Stimulated activated CD4-positive, alpha-beta T cell treated with anti-CD3 and anti-CD28 coated beads, Interleukin-2, amount 100 ng/mL, for 48 hours (primary cell): ENCODE results near the gene CFAP97D1.
"Not testable (repeated sequence)": the region's sequence is repeated elsewhere in the genome, so short reads cannot be mapped to it uniquely, and the experiment has no call there.

Experiments used
- DNase-seq, 2 donors: peaks; one replicate each; pipeline ENCODE4 v3.0.0-alpha.2; 2020

The CFAP97D1 gene

DNA sequence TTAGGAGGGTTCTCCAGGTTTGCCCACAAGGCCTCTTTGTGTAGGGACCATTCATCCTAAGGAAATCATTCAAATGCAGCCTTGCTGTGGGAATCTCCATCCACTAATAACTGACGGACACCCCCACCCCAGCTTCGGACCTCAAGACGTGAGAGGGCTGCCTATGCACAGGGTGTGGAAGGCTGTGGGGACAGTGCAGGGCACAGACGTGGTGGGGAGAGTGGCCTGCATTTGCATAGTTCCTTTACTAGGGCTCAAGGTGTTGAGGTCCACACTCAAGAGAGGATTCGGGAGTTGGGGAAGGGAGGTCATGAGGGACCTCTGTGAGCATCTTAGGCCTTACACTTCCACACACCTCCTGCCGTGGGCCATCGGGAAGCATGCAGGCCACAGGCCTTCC is 11.3 kb upstream of the CFAP97D1 start:
- DNase-seq = no peak

DNA sequence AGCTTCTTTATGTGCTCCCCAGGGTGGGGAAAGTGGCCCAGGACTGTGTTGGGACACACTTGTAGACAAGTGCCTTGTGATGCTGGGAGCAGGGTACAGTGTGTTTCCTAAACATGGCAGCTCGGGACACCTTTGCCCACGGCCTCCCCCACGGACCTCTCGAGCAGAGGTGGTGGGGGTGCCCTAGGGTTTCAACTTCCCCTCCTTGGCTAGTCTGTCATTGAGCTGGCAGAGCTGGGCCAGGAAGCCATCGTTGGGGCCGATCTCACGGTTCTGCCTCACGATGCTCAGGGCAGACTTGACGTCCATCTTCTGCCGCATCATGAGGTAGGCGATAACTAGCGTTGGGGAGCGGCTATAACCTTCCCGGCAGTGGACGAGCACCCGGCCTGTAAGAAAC is 10.8 kb upstream of the CFAP97D1 start:
- no peak for DNase-seq

GRCh38 chr17:43769859-43770258 is 10.4 kb upstream of the CFAP97D1 start:
- no peak for DNase-seq

DNA sequence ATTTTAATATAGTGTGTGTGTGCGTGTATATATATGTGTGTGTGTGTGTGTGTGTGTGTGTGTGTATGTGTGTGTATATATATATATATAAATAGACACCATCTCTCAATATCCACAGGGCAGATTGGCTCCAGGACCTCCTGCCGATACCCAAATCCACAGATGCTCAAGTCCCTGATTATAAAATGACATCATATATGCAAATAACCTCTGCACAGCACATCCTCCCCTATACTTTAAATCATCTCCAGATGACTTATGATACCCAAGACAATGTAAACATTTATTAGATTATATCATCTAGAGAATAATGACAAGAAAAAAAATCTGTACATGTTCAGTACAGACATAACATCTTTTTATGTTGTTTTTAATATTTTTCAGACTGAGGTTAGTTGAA is 9.3 kb upstream of the CFAP97D1 start:
- no peak for DNase-seq

GRCh38 chr17:43771463-43771862 is 8.8 kb upstream of the CFAP97D1 start:
- no peak for DNase-seq

DNA sequence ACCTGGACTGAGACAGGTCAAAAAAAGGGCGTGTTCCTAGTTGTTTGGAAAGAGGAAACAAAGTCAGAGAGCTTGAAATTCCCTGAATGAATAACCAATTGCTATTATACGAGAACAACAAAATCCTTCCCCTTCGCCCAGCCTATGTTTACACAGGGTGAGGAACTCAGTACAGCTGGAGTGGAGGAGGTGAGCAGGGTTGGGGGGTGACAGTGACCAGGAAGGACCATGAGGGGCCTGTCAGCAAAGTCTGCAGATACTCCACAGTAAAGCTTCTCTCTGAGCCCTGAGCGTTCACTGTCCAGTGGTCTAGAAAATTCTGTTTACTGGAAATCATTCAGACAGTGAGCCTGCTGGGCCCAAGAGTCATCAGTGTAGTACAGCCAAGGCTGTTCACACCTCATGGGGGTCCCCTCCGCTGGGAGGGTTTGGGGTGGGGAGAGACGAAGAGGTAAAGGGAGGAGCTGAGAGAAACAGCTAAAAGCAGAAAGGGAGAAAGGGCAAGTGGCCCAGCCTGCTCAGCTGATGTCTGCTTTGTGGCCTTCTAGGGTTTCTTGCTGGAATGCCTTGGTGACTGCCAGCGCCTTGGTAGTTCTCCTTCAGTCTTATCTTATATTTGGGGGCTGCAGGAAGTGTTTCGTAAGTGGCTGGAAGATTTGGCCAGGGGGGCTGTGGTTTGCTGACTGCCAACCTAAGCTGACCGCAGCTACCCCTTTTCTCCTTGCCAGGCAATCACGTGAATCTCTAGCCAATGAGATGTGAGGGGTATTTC is 7.2 kb upstream of the CFAP97D1 start:
- DNase-seq = no peak

GRCh38 chr17:43774304-43775250 is 5.7 kb upstream of the CFAP97D1 start:
- no peak for DNase-seq

GRCh38 chr17:43778337-43779144 is 1.7 kb upstream of the CFAP97D1 start, which contains the start of gene DUSP3:
Gene DUSP3, minus strand, starts transcription at chr17:43778977. Its CDS starts 53 bp downstream, at chr17:43778924.
- DNase-seq = peak; percentile 58 to 74

DNA sequence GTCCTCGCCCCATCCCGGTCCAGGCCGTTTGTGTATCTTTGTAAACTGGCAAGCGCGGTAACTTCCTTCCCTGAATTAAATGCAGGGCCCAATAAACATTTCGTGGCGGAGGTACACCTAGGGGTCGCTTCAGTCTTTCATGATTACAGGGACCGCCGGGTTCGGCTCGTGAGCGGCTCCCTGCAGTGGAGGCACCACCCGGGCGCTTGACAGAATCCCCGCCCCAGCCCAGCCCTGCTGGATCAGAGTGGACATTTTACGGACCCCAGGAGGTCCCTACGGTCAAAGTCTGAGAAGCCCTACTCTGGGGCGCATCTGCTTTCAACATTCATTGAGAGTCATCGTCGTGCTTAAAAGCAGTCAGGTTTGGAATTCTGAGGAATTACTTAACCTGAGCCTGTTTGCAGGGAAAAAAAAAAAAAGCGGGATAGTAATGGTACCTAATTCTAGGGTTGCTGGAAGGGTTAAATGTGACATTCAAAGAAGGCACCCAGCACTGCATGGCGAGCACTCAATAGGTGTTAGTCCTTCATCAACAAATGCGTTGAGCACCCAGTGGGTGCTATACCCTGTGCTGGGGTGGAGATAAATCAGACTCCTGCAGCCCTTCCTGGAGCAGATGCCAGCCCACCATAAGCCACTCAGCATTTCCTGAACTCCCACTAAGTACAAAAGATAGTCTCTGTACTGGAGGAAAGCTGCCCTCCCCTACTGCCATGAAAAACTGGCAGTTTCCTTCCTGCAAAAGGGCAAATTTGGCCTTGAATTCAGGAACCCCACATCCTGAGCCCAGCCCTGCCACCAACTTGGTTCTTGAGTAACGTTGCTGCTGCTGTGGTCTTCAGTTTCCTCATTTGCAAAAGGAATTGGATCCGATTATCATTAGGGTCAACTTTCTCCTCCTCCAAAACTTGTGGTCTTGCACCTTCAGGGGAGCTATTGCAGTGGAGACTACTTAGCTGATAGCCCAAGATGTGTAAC is 800 bp upstream of the CFAP97D1 start:
- DNase-seq = no peak

DNA sequence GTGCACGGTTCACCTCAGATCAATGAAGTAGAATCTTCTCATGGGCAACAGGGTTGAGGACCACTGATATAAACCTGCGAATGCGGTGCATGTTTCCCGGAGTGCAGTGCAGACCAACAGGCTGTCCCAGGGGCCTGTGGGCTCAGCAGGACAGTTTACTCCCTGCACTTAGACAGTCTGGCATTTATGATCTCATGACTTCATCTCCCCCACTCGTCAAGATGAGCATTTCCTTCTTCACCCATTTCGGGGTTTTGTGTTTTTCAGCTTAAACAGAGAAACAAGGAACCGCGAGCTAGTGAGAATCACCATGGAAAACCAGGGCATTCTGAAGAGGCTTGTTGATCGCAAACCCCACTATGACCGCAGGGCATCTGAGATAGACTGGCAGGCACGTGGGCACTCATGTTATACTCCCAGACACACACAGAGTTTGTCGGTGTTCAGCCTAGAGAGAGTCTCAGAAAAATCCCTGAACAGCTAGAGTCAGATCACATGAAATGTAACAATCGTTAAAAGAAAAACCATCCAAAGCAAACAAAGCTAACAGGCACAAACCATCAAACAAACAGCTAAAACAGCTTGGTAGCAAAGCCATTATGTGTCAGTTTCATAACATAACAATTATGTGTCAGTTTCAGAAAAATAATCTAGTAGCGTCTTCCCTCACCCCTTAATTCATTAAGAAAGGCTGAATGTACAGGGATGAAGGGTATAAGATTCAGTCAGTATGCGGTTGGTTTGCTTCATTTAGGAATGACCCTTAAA is 2.9 kb downstream of the CFAP97D1 start:
- no peak for DNase-seq

DNA sequence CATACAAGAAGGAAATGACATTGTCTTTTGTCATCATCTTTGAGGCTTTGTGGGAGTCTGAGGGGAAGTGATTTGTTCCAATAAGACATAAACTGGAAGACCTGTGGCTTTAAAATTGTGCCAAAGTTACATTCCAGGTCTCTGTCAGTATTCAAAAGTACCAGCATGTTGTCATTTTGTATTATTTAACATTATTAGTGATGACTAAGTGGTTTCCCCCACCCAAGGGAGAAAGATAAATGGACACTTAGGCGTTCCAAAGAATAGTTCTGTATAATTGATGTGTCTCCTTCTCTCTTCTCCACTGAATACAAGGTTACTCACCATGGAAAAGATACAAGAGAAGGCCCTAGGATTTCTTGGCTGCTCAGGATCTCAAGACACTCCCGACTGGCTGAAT is 3.8 kb downstream of the CFAP97D1 start:
- DNase-seq = no peak

DNA sequence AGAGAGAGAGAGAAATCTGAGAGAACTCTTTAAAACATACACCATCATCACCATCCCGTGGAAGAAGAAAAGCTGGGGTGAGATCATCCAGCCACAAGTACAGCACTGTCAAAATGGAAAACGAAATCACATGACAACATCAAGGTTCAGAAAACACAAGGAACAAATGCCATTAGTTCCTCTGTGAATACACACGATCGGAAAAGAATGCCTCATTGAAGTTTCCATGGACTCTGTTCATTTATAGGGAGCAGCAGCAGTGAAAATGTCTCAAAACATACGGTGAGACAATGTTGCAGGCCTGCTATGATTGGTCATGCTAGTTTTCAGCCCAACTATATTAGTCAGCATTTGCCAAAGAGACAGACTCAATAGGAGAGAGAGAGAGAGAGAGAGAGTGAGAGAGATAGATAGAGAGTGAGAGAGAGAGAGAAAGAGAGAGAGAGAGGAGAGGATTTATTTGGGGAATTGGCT is 4.4 kb downstream of the CFAP97D1 start:
- no peak for DNase-seq

- no peak for DNase-seq
Observed at GRCh38 chr17:43787728-43788127, 7.5 kb downstream of the CFAP97D1 start.

GRCh38 chr17:43788540-43788939 is 8.3 kb downstream of the CFAP97D1 start:
- DNase-seq = no peak

DNA sequence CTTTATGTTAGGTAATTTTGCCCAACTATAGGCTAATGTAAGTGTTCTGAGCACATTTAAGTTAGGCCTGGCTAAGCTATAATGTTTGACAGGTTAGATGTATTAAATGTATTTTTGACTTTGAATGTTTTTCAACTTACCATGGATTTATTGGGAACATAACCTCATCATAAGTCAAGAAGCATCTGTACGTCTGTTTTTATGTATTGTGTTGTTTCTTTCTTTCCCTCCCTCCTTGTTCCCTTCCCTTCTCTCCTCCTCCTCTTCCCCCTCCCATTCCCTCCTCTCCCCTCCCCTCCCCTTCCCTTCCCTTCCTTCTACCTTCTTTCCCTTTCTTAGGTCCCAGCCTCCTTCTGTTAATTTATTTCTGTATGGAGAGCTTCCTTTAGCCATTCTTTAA is 9.2 kb downstream of the CFAP97D1 start:
- DNase-seq = no peak

DNA sequence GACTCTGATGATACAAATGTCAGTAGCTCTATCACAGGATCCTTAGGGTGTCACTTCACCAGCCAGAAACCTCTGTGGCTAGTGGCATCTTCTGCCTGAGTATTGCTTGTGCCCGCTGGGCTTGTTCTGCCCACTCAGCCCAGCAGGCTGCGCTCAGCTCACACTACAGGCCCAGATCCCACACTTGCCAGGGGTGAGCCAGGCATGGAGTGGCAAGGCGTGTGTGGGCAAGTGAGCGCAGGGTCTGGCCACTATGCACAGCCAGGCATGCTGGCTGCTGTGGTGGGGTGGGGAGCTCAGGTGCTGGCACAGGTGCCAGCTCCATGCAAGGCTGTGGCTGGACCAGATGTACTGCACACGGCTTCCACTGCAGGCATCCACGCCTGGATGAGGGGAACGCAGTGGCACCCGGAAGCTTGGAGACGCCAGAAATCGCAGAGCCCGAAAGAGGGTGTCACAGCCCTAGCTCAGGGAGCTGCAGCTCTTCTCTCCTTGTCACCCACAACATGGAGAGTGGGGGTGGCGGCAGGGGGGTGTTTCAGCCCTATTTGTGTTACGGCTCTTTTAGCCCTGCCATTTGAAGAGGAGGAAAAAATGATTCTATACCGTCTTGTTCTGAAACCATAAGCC is 10.2 kb downstream of the CFAP97D1 start:
- no peak for DNase-seq

GRCh38 chr17:43791589-43791988 is 11.4 kb downstream of the CFAP97D1 start:
- no peak for DNase-seq

DNA sequence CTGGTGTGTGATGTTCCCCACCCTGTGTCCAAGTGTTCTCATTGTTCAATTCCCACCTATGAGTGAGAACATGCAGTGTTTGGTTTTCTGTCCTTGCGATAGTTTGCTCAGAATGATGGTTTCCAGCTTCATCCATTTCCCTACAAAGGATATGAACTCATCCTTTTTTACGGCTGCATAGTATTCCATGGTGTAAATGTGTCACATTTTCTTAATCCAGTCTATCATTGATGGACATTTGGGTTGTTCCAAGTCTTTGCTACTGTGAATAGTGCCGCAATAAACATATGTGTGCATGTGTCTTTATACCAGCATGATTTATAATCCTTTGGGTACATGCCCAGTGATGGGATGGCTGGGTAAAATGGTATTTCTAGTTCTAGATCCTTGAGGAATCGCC is 12.4 kb downstream of the CFAP97D1 start:
- not testable (repeated sequence) for DNase-seq

DNA sequence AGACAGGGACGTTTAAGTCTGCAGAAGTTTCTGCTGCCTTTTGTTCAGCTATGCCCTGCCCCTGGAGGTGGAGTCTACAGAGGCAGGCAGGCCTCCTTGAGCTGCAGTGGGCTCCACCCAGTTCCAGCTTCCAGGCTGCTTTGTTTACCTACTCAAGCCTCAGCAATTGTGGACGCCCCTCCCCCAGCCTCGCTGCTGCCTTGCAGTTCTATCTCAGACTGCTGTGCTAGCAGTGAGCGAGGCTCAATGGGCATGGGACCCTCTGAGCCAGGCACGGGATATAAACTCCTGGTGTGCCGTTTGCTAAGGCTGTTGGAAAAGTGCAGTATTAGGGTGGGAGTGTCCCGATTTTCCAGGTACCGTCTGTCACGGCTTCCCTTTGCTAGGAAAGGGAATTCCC is 17.8 kb downstream of the CFAP97D1 start:
- DNase-seq = not testable (repeated sequence)

GRCh38 chr17:43799047-43799446 is 18.8 kb downstream of the CFAP97D1 start:
- no peak for DNase-seq
